HL-60 (cell line): ENCODE results near the gene TMOD1.

Source experiments
- CTCF ChIP-seq: IDR thresholded peaks from one replicate; pipeline ENCODE4 v1.5.1; 2011; ENCODE audit warnings: low read length, control low read depth, inconsistent platforms; ENCODE audit not compliant: insufficient read depth
- POLR2AphosphoS5 ChIP-seq: IDR thresholded peaks from 2 replicates; pipeline ENCODE4 v1.6.1; 2012; ENCODE audit warnings: low read depth

GRCh38 chr9:97615439-97616072 is 114.1 kb downstream of the TMOD1 start:
- peak; percentile 70 for TF ChIP-seq CTCF
- TF ChIP-seq POLR2AphosphoS5, result no peak
